NCI-H446 treated with DMSO at 0.1 percent for 48 hours (cell line): ENCODE results near the gene FOXD2.
A peak's percentile ranks its signal among the peaks of the same experiment; 100 is the strongest.

Experiments
- DNase-seq: peaks from one replicate; lab custom pipeline; 2025; lab: John Stamatoyannopoulos, UW

The FOXD2 gene

DNA sequence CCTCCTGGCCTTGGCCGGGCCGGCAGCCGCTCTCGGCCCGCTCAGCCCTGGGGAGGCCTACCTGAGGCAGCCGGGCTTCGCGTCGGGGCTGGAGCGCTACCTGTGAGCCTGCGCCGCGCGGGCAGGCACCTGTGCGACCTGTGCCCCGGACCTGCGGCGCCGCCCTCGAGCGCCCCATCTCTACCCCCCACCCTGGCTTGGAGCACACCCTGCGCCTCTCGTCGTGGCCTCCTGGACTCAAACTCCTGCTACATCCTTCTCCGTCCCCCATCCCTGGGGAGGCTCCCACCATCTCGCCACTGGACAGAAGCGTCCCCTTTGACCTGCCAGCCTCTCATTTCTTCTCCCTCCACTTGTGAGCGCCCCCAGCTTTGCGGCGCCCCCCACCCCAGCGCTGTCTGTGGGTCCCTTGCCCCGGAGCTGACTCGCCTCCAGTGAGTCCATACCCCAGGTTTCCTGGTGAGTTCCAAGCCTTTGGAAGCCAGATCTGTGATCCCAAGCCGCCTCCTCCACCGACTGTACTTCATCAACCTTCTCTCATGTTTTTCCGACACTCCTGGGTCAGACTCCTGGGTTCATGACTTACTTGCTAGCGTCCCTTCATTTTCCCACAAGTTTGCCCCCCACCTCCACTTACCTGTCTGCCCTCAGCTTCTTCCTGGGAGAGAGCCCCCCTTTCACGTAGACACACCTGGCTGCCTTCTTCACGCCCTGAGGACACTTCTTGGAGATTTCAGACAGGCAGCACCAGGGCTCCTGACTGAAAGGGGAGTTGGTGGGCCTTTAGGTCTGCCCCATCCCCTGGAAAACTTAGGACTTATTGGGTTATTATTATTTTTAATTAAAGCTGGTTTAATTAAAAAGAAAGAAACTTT is 20.4 kb upstream of the FOXD2 start:
- DNase-seq, result no peak

- DNase-seq, result no peak
These were observed 19.7 kb upstream of the FOXD2 start for GRCh38 chr1:47418122-47418521.

DNA sequence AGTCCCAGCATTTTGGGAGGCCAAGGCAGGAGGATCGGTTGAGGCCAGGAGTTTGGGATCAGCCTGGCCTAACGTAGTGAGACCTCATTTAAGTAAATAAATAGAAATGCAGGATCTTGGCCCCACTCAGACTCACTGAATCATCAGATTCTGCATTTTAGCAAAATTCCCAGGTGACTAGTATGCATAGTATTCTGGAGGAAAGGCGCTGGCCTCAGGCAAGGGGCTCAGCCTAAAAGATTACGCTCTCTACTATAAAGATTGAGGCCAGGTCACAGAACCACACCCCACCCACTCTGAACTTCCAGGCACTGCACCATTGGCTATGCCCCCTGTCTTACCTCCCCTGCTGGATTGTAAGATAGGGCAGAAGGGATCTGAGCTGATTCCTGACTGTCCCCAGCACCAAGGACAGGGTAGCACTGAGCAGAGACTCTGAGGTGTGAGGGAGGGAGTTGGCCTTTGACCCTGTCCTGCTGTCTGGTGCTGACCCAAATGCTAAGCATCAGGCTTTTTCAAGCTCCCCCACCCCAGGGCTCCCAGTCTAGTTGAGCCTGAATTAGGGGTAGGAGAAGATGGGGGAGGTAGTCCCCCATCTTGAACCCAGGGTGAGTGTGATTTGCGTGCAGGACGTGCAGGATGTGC is 19.0 kb upstream of the FOXD2 start:
- DNase-seq, result no peak

DNA sequence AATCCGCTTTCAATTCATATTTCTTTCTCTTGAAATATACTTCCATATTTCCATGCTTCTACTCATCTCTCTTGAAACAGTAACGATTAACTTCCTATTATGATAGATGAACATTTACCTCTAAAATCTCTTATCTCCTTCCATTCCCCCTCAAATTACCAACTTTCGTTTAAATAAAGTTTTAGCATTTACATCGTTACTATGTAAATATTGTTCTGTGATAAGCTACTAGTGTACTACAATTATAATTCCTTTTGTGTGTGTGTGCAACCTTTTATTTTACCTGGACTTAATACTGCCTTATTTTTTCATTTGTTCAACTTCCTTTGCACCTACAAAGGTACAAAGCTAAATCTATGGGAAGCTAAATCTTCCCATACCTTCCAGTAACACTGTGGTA is 17.3 kb upstream of the FOXD2 start:
- DNase-seq, result no peak

- DNase-seq, result no peak
These were observed 14.0 kb upstream of the FOXD2 start for GRCh38 chr1:47423872-47424271.

DNA sequence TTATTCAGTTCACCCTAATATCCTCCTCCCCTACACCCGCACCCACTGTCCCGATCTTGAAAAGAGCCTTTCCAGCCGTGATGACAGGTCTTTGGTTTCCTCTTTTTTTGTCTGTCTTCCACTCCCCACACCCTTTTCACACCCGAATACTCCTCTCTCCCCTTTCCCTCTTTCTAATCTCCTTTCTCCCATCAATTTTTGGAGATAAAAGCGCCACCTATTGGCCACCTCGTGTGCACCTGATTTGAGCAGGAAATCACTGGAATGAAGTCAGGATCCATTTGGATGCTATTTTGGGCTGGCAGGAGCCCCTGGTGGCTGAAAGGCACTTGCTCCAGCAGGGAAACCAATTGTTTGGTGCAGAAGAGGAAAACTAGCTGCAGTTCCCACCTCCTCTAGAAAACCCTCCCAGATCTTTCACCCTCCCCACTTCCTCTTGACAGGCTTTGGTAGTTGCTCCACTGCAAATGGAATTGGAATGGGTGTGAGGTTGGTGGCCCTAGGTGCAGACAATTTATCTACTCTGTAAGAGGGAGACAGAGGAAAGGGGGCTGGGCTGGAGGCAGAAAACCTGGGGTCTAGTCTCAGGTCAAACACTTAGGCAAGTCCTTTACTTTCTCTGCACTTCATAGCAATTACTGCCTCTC is 13.4 kb upstream of the FOXD2 start:
- DNase-seq, result peak; percentile 27

GRCh38 chr1:47431534-47431933 is 6.3 kb upstream of the FOXD2 start:
- DNase-seq, result no peak

- DNase-seq, result no peak
These were observed 5.5 kb upstream of the FOXD2 start for GRCh38 chr1:47432071-47433036.

GRCh38 chr1:47433037-47433421 is 4.8 kb upstream of the FOXD2 start:
- no peak for DNase-seq

DNA sequence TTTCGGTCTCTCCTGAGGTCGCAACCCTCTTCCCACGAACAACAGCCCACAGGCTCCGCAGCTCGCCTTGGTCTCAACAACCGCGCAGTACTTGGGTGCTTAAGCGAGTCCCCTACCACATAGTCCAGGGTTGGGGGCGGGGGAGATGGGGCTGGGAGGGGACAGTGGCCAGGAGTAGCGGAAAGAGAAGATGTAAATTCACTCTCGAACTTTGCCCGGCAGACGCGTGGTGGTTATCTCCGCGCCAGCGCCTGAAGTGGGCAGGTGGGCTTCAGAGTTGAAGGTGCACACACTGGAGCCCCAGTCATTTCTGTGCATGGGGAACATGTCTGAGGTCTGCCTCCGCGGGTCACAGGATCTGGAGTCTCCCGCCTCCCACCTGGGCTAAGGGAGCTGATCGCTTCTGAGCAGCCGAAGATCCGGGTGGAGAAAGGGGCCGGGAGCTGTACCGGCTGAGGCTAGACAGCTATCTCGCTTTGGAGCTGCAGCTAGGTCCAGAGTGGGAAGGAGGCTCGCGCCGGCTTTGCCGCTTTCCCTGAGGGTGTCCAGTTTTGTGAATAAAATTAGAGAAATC is 4.3 kb upstream of the FOXD2 start:
- DNase-seq, result no peak

GRCh38 chr1:47434051-47434842 is 3.6 kb upstream of the FOXD2 start:
- no peak for DNase-seq

DNA sequence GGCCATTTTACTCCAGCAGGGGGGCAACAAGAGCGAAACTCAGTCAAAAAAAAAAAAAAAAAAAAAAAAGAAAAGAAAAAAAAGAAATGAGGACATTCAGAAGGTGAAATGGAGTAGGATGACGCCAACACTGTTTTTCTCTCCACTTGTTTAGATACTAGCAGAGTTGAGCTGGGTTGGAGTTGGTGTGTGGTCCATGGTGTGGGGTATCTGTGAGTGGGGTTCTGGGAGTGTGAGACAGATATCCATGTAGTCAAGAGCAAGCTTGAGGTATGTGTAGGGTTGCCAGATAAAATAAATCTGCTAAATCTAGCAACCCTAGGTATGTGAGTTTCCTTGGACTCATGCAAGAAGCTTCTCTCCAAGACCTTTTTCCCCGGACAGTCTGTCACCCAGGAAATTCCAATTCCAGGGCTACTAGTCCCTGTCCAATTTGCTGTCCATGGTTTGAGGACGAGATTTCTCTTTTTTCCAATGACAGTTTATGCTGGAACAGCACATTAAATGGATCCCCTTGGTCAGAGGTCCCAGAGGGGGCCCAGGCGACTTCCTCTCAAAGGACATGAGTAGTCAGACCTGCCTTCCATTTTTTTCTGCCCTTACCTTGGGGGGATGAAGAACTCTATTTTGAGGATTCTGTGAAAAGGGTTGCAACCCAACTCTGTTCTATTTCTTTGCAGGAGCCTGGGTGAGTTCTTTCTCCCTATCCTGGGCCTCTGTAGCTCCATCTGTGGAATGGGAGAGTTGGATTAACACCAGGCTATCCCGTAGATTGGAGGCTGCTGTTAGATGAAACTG is 2.1 kb upstream of the FOXD2 start:
- DNase-seq, result no peak

- peak; percentile 34 for DNase-seq
These were observed 1.4 kb upstream of the FOXD2 start for GRCh38 chr1:47436304-47436978.

GRCh38 chr1:47436979-47437446 is 831 bp upstream of the FOXD2 start:
- DNase-seq, result no peak

DNA sequence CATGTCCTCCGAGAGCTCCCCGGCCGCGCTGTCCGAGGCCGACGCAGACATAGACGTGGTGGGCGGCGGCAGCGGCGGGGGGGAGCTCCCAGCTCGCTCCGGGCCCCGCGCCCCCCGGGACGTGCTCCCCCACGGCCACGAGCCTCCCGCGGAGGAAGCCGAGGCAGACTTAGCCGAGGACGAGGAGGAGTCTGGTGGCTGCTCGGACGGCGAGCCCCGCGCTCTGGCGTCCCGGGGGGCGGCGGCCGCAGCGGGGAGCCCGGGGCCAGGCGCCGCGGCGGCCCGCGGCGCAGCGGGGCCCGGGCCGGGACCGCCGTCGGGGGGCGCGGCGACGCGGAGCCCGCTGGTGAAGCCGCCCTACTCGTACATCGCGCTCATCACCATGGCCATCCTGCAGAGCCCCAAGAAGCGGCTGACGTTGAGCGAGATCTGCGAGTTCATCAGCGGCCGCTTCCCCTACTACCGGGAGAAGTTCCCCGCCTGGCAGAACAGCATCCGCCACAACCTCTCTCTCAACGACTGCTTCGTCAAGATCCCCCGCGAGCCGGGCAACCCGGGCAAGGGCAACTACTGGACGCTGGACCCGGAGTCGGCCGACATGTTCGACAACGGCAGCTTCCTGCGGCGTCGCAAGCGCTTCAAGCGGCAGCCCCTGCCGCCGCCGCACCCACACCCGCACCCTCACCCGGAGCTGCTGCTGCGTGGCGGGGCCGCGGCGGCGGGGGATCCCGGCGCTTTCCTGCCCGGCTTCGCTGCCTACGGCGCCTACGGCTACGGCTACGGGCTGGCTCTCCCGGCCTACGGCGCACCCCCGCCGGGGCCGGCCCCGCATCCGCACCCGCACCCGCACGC is 547 bp downstream of the FOXD2 start:
- no peak for DNase-seq

DNA sequence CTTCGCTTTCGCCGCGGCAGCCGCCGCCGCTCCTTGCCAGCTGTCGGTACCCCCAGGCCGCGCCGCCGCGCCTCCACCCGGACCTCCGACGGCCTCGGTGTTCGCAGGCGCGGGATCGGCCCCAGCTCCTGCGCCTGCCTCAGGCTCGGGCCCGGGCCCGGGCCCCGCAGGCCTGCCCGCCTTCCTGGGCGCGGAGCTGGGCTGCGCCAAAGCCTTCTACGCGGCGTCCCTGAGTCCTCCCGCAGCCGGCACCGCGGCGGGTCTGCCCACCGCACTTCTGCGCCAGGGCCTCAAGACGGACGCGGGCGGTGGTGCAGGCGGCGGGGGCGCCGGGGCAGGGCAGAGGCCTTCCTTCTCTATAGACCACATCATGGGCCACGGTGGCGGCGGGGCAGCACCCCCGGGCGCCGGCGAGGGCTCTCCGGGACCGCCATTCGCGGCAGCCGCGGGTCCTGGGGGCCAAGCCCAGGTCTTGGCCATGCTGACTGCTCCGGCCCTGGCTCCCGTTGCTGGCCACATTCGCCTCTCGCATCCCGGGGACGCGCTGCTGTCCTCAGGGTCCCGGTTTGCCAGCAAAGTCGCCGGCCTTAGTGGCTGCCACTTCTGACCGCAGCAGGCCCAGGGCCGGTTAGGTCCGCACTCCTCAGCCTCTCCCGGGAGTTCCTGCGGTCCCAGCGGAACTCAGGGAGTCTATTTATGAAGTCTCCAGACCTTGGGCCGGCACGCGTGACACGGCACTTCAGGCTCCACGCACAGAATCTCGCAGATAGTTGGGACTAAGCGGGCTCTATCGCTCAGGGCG is 1.4 kb downstream of the FOXD2 start:
- no peak for DNase-seq

DNA sequence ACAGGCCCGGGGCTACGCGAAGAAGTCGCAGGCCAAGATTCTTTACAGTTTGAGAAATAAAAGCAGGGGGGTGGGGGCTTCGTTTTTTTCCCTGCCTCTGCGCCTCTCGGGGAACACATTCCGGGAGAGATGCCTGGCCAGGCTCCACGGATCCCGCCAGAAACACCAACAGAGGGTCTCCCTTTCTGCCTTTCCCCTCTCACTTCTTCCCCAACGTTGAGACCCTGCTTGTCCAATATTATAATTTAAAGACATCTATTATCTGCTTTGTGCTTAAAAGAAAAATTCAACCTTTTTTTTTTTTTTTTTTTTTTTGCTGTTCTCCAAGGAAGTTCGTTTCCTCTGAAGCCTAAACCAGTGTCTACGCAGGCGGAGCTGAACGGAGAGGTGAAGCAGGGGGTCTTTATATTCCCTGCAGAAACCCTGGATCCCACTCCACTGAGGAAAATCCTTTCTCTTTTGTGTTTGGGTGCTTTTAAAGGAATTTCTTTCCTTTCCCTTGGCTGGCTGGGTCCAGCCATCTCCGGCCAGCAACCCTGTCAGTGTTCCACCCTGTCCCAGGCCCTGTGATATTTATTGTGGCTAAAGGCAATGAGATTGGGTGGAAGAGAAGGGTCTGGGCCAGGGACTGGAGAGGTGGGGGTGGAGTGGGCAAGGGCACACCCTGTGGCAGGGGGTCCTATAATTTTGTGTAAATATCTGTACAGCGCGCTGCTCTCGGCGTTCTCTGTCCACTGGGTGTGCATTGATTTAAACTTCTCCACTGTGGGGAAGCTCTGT is 2.2 kb downstream of the FOXD2 start:
- no peak for DNase-seq
